HFFc6 (cell line): ENCODE results near the gene THEM5. TPM values are rescaled to one million over a fixed set of nuclear protein-coding genes. Genes with fewer than 3 reads are reported as not detected.

Source experiments
- DNase-seq: peaks from one replicate; pipeline ENCODE4 v3.0.0-alpha.2; 2018
- H3K27ac Mint-ChIP-seq: 2 replicates; pipeline ENCODE4 v1.8.0; 2020; ENCODE audit warnings: mild to moderate bottlenecking, mixed read lengths
- H3K27me3 Mint-ChIP-seq: 2 replicates; pipeline ENCODE4 v1.8.0; 2021; ENCODE audit warnings: mild to moderate bottlenecking, moderate library complexity, mixed read lengths; ENCODE audit not compliant: insufficient read depth
- H3K36me3 Mint-ChIP-seq: 2 replicates; pipeline ENCODE4 v1.8.0; 2021; ENCODE audit warnings: low read depth, mixed read lengths
- H3K4me1 Mint-ChIP-seq: 2 replicates; pipeline ENCODE4 v1.8.0; 2020; ENCODE audit warnings: low read depth, mixed read lengths
- H3K4me3 Mint-ChIP-seq: 2 replicates; pipeline ENCODE4 v1.8.0; 2020; ENCODE audit warnings: mild to moderate bottlenecking, moderate library complexity, mixed read lengths
- H3K9me3 Mint-ChIP-seq: 2 replicates; pipeline ENCODE4 v1.8.0; 2020; ENCODE audit warnings: mild to moderate bottlenecking, mixed read lengths
- CTCF ChIP-seq: fragments of 200-600 bp; sonication (generic); IDR thresholded peaks from 2 replicates; pipeline ENCODE4 v1.5.0; 2021; ENCODE audit warnings: antibody characterized with exemption, mild to moderate bottlenecking
- total RNA-seq, 6 experiments: library from RNA; stranded (reverse); fragmentation: NEBNext Ultra II Directional; extraction: Animal tissue kit (Norgen Biotek cat#: 25700); gene quantifications; 2 replicates in 1 of 6; 3 replicates in 5 of 6; pipeline ENCODE4 v1.2.3, GENCODE V29; 2021

The THEM5 gene
- total RNA-seq, 6 experiments from 2014 or later, result not detected

DNA sequence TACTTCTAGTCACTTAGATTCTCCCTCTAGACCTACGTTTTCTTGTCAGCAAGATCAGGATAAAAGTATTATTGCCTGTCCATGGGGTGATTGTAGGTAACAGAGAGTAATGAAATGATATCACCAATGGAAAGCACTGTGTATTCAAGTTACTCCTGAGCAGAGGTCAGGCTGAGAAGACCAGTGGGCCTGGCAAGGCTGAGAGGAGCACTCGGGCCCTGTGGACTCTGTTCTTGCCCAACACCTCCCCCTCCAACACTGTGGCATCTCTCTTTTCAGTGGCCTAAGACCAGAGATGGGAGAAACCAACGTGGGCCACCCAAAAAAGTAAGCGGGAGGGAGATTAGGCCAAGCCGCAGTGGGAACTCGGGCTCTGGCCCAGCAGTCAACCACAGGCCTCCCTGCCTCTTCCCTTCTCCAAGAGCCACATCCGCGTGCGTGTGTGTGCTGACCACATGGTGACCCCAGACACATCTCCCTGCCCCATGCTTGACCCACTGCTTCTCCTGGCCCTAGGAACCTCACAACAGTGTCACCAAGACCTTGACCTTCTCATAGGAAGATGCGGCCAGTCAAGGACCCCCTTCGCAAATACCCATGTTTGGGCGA lies 34.2 kb downstream of the THEM5 start:
- no peak for TF ChIP-seq CTCF
- no peak for DNase-seq
- Mint-ChIP-seq H3K4me3 (no peak overlapping the region), H3K9me3 (no peaks in the 10 kb centered on the region), H3K27ac (no peak overlapping the region), H3K36me3 (no peaks in the 10 kb centered on the region), H3K27me3 (peaks cover 67% of the 10 kb centered on the region), H3K4me1 (no peaks in the 10 kb centered on the region; the same call in 1 of the 2 replicates)

DNA sequence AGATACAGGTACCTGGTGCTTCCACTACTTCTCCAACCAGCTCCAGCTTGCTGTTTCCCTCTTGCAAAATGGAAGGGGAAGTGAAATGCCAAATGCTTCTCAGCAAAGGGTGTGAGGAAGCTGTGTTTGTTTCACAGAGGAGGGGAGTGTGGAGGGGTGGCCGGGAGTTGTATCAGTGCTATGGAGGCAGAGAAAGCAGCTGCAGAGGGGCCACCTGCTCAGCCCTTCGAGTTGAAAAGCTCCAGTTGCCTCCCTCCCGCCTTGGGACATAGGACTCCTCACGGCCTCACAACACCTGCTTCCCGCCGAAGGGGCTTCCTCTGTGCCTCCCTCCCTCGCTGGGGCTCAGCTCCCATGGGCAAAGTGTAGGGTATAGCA lies 36.2 kb downstream of the THEM5 start:
- peaks cover 63% of the 10 kb centered on the region for H3K27me3 Mint-ChIP-seq
- no peak for DNase-seq
- no peak overlapping the region for H3K27ac Mint-ChIP-seq
- H3K4me1 Mint-ChIP-seq, result no peaks in the 10 kb centered on the region; the same call in 1 of the 2 replicates
- no peak for TF ChIP-seq CTCF
- no peaks in the 10 kb centered on the region for H3K36me3 Mint-ChIP-seq
- H3K9me3 Mint-ChIP-seq, result no peaks in the 10 kb centered on the region
- no peak overlapping the region for H3K4me3 Mint-ChIP-seq

- Mint-ChIP-seq H3K27me3 (peaks cover 60% of the 10 kb centered on the region), H3K4me1 (no peaks in the 10 kb centered on the region; the same call in 1 of the 2 replicates), H3K9me3 (no peaks in the 10 kb centered on the region), H3K36me3 (no peaks in the 10 kb centered on the region), H3K4me3 (no peak overlapping the region), H3K27ac (no peak overlapping the region)
- no peak for TF ChIP-seq CTCF
- no peak for DNase-seq
Observed at GRCh38 chr1:151816548-151817352, 36.8 kb downstream of the THEM5 start.

DNA sequence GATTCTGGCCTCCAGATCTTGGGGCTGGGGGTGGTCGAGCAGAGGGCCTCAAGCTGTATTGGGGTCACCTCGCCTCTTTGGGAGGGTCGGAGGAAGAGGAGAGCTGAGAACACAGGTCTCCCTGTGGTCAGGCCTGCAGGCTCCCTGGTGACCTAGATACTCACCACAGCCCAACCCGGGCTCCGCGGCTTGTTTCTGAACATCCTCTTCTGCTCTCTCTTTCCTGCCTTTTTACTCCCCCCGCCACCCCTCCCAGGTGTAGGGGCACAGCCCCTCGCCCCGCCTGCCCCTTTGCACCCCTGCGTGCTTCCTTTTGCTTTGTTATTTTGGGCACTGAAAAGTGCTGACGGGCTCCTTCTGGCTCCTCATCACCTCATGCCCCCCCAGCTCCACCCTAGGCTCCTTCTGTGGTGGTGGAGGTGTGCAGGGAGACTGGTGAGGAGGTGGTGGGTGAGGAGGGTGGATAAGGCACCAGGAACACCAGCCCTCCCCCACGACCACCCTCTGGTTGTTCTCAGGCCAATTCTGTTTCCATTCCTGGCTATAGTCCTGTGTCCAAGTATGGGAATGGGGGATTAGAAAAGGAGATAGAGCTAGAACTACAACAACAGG lies 37.7 kb downstream of the THEM5 start:
- TF ChIP-seq CTCF, result no peak
- Mint-ChIP-seq H3K36me3 (no peaks in the 10 kb centered on the region), H3K27me3 (peaks cover 61% of the 10 kb centered on the region)

GRCh38 chr1:151814971-151815545 lies 38.5 kb downstream of the THEM5 start:
- TF ChIP-seq CTCF, result no peak
- Mint-ChIP-seq H3K27ac (no peak overlapping the region), H3K9me3 (no peaks in the 10 kb centered on the region), H3K4me3 (no peak overlapping the region), H3K27me3 (peaks cover 53% of the 10 kb centered on the region), H3K4me1 (no peaks in the 10 kb centered on the region; the same call in none of the 2 replicates), H3K36me3 (no peaks in the 10 kb centered on the region)
- DNase-seq, result no peak

More for the DNA sequence above, 37.7 kb downstream of the THEM5 start:
- no peak overlapping the region for H3K4me3 Mint-ChIP-seq
- no peaks in the 10 kb centered on the region; the same call in none of the 2 replicates for H3K4me1 Mint-ChIP-seq
- H3K9me3 Mint-ChIP-seq, result no peaks in the 10 kb centered on the region
- no peak overlapping the region for H3K27ac Mint-ChIP-seq
- no peak for DNase-seq
